PC-9 (cell line): ENCODE data around the gene PPIL4.

Source experiments
- EZH2 ChIP-seq: fragments of 200-600 bp; sonication (generic); IDR thresholded peaks from 2 replicates; pipeline ENCODE4 v1.8.0; 2017; ENCODE audit warnings: antibody characterized with exemption, low read depth
- TF ChIP-seq, protein P1 (sequence below): fragments of 200-600 bp; sonication (generic); conservative IDR thresholded peaks from 2 replicates; pipeline ENCODE4 v1.6.1; 2017; ENCODE audit warnings: mixed run types, antibody characterized with exemption, mild to moderate bottlenecking, moderate library complexity

- TF ChIP-seq, protein P1, sequence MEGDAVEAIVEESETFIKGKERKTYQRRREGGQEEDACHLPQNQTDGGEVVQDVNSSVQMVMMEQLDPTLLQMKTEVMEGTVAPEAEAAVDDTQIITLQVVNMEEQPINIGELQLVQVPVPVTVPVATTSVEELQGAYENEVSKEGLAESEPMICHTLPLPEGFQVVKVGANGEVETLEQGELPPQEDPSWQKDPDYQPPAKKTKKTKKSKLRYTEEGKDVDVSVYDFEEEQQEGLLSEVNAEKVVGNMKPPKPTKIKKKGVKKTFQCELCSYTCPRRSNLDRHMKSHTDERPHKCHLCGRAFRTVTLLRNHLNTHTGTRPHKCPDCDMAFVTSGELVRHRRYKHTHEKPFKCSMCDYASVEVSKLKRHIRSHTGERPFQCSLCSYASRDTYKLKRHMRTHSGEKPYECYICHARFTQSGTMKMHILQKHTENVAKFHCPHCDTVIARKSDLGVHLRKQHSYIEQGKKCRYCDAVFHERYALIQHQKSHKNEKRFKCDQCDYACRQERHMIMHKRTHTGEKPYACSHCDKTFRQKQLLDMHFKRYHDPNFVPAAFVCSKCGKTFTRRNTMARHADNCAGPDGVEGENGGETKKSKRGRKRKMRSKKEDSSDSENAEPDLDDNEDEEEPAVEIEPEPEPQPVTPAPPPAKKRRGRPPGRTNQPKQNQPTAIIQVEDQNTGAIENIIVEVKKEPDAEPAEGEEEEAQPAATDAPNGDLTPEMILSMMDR, result no peak
- no peak for TF ChIP-seq EZH2
Observed at GRCh38 chr6:149580880-149581279, 35.0 kb upstream of the PPIL4 start.
